DND-41 (cell line): Measurements from ENCODE around the gene AATK.

Experiments used
- ATAC-seq: fragments of 200-7000 bp; cut with Tn5 transposase; 3 replicates; pipeline ENCODE4 v1.9.1; 2021; ENCODE audit warnings: low read depth; ENCODE audit not compliant: insufficient read depth
- DNase-seq: peaks from one replicate; pipeline ENCODE4 v3.0.0-alpha.2; 2020
- H2AFZ ChIP-seq: 2 replicates; pipeline ENCODE4 v1.6.0; 2012; ENCODE audit warnings: low read depth, low read length
- H3K27ac ChIP-seq: 2 replicates; pipeline ENCODE4 v1.5.1; 2012; ENCODE audit warnings: low read length, inconsistent platforms
- H3K27me3 ChIP-seq: fragments of 200-600 bp; sonication (generic); 2 replicates; pipeline ENCODE4 v1.6.0; 2012; ENCODE audit warnings: low read length, mild to moderate bottlenecking, inconsistent platforms; ENCODE audit not compliant: insufficient read depth, poor library complexity
- H3K36me3 ChIP-seq: 2 replicates; pipeline ENCODE4 v1.5.1; 2012; ENCODE audit warnings: low read length, inconsistent platforms; ENCODE audit not compliant: insufficient read depth
- H3K4me1 ChIP-seq: 2 replicates; pipeline ENCODE4 v1.5.1; 2012; ENCODE audit warnings: mild to moderate bottlenecking, low read length; ENCODE audit not compliant: insufficient read depth
- H3K4me2 ChIP-seq: 2 replicates; pipeline ENCODE4 v1.6.0; 2012; ENCODE audit warnings: mild to moderate bottlenecking, moderate library complexity, low read length, inconsistent platforms; ENCODE audit not compliant: insufficient read depth
- H3K4me3 ChIP-seq, 2 experiments: fragments of 200-600 bp in 1 of 2; shearing (Covaris generic) in 1 of 2; 2 replicates each; pipeline ENCODE4 v1.5.1; 2012 to 2016; ENCODE audit warnings: inconsistent platforms in 2 of 2, low read length in 2 of 2, mild to moderate bottlenecking in 2 of 2, low read depth in 1 of 2, moderate library complexity in 1 of 2
- H3K79me2 ChIP-seq: 2 replicates; pipeline ENCODE4 v1.6.0; 2012; ENCODE audit warnings: low read length, inconsistent platforms; ENCODE audit not compliant: insufficient read depth
- H3K9ac ChIP-seq: 2 replicates; pipeline ENCODE4 v1.6.0; 2012; ENCODE audit warnings: low read depth, mild to moderate bottlenecking, inconsistent platforms, low read length, moderate library complexity
- H3K9me3 ChIP-seq: 2 replicates; pipeline ENCODE4 v1.5.1; 2012; ENCODE audit warnings: low read length, moderate library complexity, mild to moderate bottlenecking, inconsistent platforms; ENCODE audit not compliant: insufficient read depth, severe bottlenecking
- H4K20me1 ChIP-seq: 2 replicates; pipeline ENCODE4 v1.6.0; 2012; ENCODE audit warnings: low read length; ENCODE audit not compliant: insufficient read depth
- EZH2 ChIP-seq: IDR thresholded peaks from 3 replicates; pipeline ENCODE4 v1.6.1; 2012; ENCODE audit warnings: borderline replicate concordance, low read depth, mild to moderate bottlenecking, moderate library complexity, low read length, inconsistent platforms; ENCODE audit not compliant: severe bottlenecking
- TF ChIP-seq, protein P1 (sequence below): IDR thresholded peaks from 2 replicates; pipeline ENCODE4 v1.5.1; 2012; ENCODE audit warnings: borderline replicate concordance, low read length, moderate library complexity, mild to moderate bottlenecking; ENCODE audit not compliant: poor library complexity, severe bottlenecking; ENCODE audit errors: extremely low read depth

AATK gene

DNA sequence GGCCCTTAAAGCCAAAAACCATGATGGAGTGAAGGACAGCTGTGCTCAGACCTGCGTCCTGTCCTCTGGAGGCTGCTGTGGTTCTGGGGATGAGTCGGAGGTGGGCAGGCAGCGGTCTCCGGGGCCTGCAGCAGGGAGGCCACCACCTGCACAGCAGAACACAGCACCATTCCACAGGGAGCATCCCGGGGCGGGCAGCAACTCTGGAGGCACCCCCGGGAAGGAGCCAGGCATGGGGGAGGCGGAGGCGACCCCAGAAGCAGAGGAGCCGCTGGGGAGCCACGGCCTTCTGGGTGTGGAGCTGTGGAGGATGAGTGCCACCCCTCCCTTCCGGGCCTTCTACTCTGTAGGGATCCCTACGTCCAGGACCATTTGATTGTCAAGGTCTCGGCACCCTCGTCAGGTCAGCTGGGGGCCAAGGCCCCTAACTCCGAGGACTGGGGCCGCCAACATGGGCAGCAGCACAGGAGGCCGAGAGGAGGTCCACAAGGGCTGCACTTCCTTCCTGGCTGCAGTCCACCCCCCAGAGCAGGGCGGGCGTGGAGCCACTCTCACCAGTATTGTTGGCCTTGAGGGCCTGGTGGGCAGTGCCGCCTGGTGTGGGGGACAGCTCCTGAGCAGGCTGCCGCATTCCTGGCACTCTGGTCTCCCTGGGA, 32.9 kb upstream of the AATK start:
- H2AFZ ChIP-seq: no peak overlapping the region
- H3K9ac ChIP-seq: no peak overlapping the region
- DNase-seq (no peak), ATAC-seq (no peak)
- no peak overlapping the region for H3K27ac ChIP-seq
- H3K9me3 ChIP-seq: no peaks in the 10 kb centered on the region
- no peak overlapping the region for H3K4me3 ChIP-seq
- no peak for TF ChIP-seq EZH2
- TF ChIP-seq, protein P1, sequence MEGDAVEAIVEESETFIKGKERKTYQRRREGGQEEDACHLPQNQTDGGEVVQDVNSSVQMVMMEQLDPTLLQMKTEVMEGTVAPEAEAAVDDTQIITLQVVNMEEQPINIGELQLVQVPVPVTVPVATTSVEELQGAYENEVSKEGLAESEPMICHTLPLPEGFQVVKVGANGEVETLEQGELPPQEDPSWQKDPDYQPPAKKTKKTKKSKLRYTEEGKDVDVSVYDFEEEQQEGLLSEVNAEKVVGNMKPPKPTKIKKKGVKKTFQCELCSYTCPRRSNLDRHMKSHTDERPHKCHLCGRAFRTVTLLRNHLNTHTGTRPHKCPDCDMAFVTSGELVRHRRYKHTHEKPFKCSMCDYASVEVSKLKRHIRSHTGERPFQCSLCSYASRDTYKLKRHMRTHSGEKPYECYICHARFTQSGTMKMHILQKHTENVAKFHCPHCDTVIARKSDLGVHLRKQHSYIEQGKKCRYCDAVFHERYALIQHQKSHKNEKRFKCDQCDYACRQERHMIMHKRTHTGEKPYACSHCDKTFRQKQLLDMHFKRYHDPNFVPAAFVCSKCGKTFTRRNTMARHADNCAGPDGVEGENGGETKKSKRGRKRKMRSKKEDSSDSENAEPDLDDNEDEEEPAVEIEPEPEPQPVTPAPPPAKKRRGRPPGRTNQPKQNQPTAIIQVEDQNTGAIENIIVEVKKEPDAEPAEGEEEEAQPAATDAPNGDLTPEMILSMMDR: no peak
- no peaks in the 10 kb centered on the region for H3K4me1 ChIP-seq
- no peaks in the 10 kb centered on the region for H3K79me2 ChIP-seq
- H4K20me1 ChIP-seq: no peaks in the 10 kb centered on the region
- H3K27me3 ChIP-seq: no peaks in the 10 kb centered on the region
- no peak overlapping the region for H3K4me2 ChIP-seq
- peaks cover 73% of the 10 kb centered on the region for H3K36me3 ChIP-seq

DNA sequence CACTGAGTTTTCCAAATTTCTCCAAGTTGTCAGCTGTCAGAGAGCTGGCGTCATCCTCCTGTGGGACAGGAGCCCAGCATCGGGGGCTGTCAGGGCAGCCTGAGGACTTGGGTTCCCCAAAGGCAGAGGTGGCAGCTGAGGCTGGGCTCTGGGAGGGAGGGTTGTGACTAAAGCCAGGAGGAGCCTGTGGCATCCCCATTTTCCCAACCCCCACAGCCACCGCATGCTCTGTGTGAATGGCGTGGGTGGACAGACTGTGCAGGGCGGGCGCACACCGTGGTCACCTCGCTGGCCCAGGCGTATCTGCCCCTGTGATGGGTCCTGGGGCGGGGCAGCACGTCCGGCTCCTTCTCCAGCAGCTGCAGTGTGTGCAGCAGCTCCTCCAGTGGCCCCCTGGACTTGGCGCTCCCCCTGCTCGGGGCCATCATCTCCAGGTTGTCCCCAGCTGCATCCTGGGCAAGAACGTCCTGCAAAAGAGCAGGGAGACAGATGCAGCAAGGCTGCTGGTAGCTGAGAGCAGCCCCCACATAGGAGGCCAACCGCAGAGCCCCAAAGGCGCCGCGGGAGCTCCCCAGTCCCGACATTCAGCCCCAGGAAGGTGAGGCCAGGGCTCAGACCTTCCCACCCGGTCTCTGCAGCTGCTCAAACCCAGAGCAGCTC, 31.9 kb upstream of the AATK start:
- Histone ChIP-seq H3K27ac (no peak overlapping the region), H3K27me3 (no peaks in the 10 kb centered on the region), H3K4me1 (no peaks in the 10 kb centered on the region), H3K36me3 (peaks cover 66% of the 10 kb centered on the region), H3K9me3 (no peaks in the 10 kb centered on the region), H2AFZ (no peak overlapping the region), H3K4me3 (no peak overlapping the region), H3K9ac (no peak overlapping the region), H3K4me2 (no peak overlapping the region), H3K79me2 (no peaks in the 10 kb centered on the region), H4K20me1 (no peaks in the 10 kb centered on the region)
- no peak for TF ChIP-seq EZH2
- TF ChIP-seq, protein P1: no peak
- no peak for ATAC-seq
- DNase-seq: no peak

DNA sequence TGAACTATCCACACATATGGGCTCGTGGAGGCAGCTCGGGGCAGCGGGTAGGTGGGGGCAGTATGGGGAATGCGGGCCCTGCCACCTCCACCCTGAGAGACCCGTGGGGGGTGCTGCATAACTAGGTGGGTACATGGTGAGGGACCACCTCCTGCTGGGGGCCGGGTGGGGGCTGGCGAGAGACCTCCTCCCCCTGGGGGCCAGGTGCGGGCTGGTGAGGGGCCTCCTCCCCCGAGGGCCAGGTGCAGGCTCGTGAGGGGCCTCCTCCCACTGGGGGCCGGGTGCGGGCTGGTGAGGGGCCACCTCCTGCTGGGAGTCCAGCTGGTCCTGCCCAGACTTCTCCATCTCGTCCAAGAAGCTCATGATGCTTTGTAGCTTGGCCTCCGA, 31.4 kb upstream of the AATK start:
- H3K36me3 ChIP-seq: peaks cover 63% of the 10 kb centered on the region
- H4K20me1 ChIP-seq: no peaks in the 10 kb centered on the region
- no peaks in the 10 kb centered on the region for H3K79me2 ChIP-seq
- no peak overlapping the region for H3K4me3 ChIP-seq
- H3K4me1 ChIP-seq: no peaks in the 10 kb centered on the region
- H3K4me2 ChIP-seq: no peak overlapping the region
- H3K9me3 ChIP-seq: no peaks in the 10 kb centered on the region
- H3K27me3 ChIP-seq: no peaks in the 10 kb centered on the region
- no peak overlapping the region for H2AFZ ChIP-seq
- no peak overlapping the region for H3K9ac ChIP-seq
- ATAC-seq (no peak), DNase-seq (no peak)
- no peak for TF ChIP-seq EZH2
- TF ChIP-seq, protein P1: no peak
- no peak overlapping the region for H3K27ac ChIP-seq
